Astrocyte (in vitro differentiated cells and primary cell): ENCODE measurements around the gene ETFA.

Experiments used
- CTCF ChIP-seq: IDR thresholded peaks from 2 replicates; pipeline ENCODE4 v1.5.1; 2011; ENCODE audit warnings: low read depth, mild to moderate bottlenecking, inconsistent platforms, low read length, moderate library complexity; ENCODE audit not compliant: insufficient read depth
- EZH2 ChIP-seq: IDR thresholded peaks from 2 replicates; pipeline ENCODE4 v1.6.1; 2012; ENCODE audit warnings: mild to moderate bottlenecking, low read length, inconsistent platforms; ENCODE audit not compliant: insufficient read depth

GRCh38 chr15:76179023-76179422 lies 132.2 kb downstream of the ETFA start:
- no peak for TF ChIP-seq EZH2
- no peak for TF ChIP-seq CTCF
